ENCODE results near the gene MARS1. TPM values are rescaled to one million over a fixed set of nuclear protein-coding genes. Genes with fewer than 3 reads are reported as not detected.

Gene MARS1
- total RNA-seq, 3 donors from 2014 or later (not counting 1 experiment from before 2014, with no cell fraction given): 200 to 237 (median 218) TPM

GRCh38 chr12:57535764-57536596, 48.1 kb downstream of the MARS1 start:
- intact Hi-C loops (cut with micrococcal nuclease): no loop called here
- DNase-seq (no peak), ATAC-seq (no peak)
- Mint-ChIP-seq H3K27ac (no peak overlapping the region), H3K27me3 (ENCODE audit: low read depth in 2 of 2) (no peaks in the 10 kb centered on the region), H3K36me3 (peaks cover 7% of the 10 kb centered on the region), H3K9me3 (no peaks in the 10 kb centered on the region), H3K4me1 (peaks cover 0 to 5% of the 10 kb centered on the region in 2 donors), H3K4me3 (no peak overlapping the region)
- Histone ChIP-seq H3K27ac (ENCODE audit: low read length) (no peak overlapping the region), H3K9me3 (ENCODE audit: control insufficient read depth, insufficient read depth, low read length) (no peaks in the 10 kb centered on the region), H3K4me3 (ENCODE audit: low read length) (no peak overlapping the region), H3K27me3 (ENCODE audit: control insufficient read depth, insufficient read depth, low read length) (no peaks in the 10 kb centered on the region), H3K4me1 (ENCODE audit: control insufficient read depth, insufficient read depth, low read length) (no peaks in the 10 kb centered on the region), H3K36me3 (ENCODE audit: control insufficient read depth, insufficient read depth, low read length) (peaks cover 50% of the 10 kb centered on the region)
- 85% methylated on average over 4 of the region's 6 CpGs for WGBS (ENCODE audit: insufficient coverage)
- TF ChIP-seq, protein P1, sequence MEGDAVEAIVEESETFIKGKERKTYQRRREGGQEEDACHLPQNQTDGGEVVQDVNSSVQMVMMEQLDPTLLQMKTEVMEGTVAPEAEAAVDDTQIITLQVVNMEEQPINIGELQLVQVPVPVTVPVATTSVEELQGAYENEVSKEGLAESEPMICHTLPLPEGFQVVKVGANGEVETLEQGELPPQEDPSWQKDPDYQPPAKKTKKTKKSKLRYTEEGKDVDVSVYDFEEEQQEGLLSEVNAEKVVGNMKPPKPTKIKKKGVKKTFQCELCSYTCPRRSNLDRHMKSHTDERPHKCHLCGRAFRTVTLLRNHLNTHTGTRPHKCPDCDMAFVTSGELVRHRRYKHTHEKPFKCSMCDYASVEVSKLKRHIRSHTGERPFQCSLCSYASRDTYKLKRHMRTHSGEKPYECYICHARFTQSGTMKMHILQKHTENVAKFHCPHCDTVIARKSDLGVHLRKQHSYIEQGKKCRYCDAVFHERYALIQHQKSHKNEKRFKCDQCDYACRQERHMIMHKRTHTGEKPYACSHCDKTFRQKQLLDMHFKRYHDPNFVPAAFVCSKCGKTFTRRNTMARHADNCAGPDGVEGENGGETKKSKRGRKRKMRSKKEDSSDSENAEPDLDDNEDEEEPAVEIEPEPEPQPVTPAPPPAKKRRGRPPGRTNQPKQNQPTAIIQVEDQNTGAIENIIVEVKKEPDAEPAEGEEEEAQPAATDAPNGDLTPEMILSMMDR (IDR thresholded peaks at IDR 0.05): no peak

- H3K27me3 ChIP-seq (ENCODE audit: control insufficient read depth, insufficient read depth, low read length): no peaks in the 10 kb centered on the region
- no peaks in the 10 kb centered on the region for H3K9me3 Mint-ChIP-seq
- no peak overlapping the region for H3K27ac ChIP-seq (ENCODE audit: low read length)
- no peaks in the 10 kb centered on the region for H3K27me3 Mint-ChIP-seq (ENCODE audit: low read depth in 2 of 2)
- H3K4me3 Mint-ChIP-seq: no peak overlapping the region
- peaks cover 49% of the 10 kb centered on the region for H3K36me3 ChIP-seq (ENCODE audit: control insufficient read depth, insufficient read depth, low read length)
- H3K9me3 ChIP-seq (ENCODE audit: control insufficient read depth, insufficient read depth, low read length): no peaks in the 10 kb centered on the region
- peaks cover 0 to 5% of the 10 kb centered on the region in 2 donors for H3K4me1 Mint-ChIP-seq
- H3K36me3 Mint-ChIP-seq: peaks cover 7% of the 10 kb centered on the region
- TF ChIP-seq, protein P1 (IDR thresholded peaks at IDR 0.05): no peak
- H3K4me1 ChIP-seq (ENCODE audit: control insufficient read depth, insufficient read depth, low read length): no peaks in the 10 kb centered on the region
- WGBS (ENCODE audit: insufficient coverage): 100% methylated on average over 1 of the region's 1 CpG
- H3K4me3 ChIP-seq (ENCODE audit: low read length): no peak overlapping the region
- ATAC-seq: no peak
- DNase-seq: no peak
- no peak overlapping the region for H3K27ac Mint-ChIP-seq
- intact Hi-C loops (cut with micrococcal nuclease): no loop called here
Observed at GRCh38 chr12:57536597-57536942, 48.7 kb downstream of the MARS1 start.

DNA sequence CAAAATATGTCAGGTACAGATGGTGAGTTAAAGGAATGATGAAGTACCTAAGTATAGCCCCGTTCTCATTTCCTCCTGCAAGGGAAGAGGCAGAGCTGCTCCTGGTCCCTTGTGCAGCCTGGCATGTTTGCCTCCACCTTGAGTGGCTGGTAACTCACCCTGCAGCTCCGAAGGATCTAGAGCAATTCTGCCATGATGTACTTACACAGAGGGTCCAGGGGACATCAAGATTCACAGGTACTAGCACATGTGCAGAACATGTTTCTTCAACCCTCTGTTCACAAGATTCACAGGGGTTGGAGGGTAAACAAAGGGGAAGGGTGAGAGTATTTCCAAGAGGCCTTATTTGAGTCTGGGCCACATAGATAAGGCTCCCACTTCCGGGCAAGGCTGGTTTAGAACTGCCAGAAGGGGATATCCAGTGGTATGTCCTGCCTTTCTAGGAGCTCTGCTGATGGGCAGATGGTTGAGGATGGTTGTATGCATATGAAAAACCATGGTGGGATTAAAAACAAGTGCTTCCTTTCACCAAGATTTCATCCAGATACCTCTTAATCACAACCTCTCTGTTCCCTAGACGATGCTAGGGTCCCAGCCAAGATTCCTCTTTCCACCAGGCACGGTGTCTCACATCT, 51.4 kb downstream of the MARS1 start:
- Histone ChIP-seq H3K4me1 (ENCODE audit: control insufficient read depth, insufficient read depth, low read length) (no peaks in the 10 kb centered on the region), H3K27ac (ENCODE audit: low read length) (no peak overlapping the region), H3K9me3 (ENCODE audit: control insufficient read depth, insufficient read depth, low read length) (no peaks in the 10 kb centered on the region), H3K27me3 (ENCODE audit: control insufficient read depth, insufficient read depth, low read length) (no peaks in the 10 kb centered on the region), H3K4me3 (ENCODE audit: low read length) (no peak overlapping the region), H3K36me3 (ENCODE audit: control insufficient read depth, insufficient read depth, low read length) (peaks cover 26% of the 10 kb centered on the region)
- Mint-ChIP-seq H3K9me3 (no peaks in the 10 kb centered on the region), H3K27ac (no peak overlapping the region), H3K4me3 (no peak overlapping the region), H3K4me1 (peaks cover 0 to 12% of the 10 kb centered on the region in 2 donors), H3K27me3 (ENCODE audit: low read depth in 2 of 2) (no peaks in the 10 kb centered on the region), H3K36me3 (no peaks in the 10 kb centered on the region)
- 86% methylated on average over 5 of the region's 5 CpGs for WGBS (ENCODE audit: insufficient coverage)
- intact Hi-C loops (cut with micrococcal nuclease): no loop called here
- DNase-seq (no peak), ATAC-seq (no peak)
- TF ChIP-seq, protein P1 (IDR thresholded peaks at IDR 0.05): no peak
